HG02970 (cell line): ENCODE results near the gene WDR81.
"Not testable (repeated sequence)": the region's sequence is repeated elsewhere in the genome, so short reads cannot be mapped to it uniquely, and the experiment has no call there.

Experiments
- ATAC-seq: cut with Tn5 transposase; IDR thresholded peaks from one replicate; pipeline ENCODE4 v1.9.1; 2021; ENCODE audit warnings: mild to moderate bottlenecking, moderate library complexity, moderate number of reproducible peaks; ENCODE audit not compliant: unreplicated experiment, low FRiP score

Gene WDR81

DNA sequence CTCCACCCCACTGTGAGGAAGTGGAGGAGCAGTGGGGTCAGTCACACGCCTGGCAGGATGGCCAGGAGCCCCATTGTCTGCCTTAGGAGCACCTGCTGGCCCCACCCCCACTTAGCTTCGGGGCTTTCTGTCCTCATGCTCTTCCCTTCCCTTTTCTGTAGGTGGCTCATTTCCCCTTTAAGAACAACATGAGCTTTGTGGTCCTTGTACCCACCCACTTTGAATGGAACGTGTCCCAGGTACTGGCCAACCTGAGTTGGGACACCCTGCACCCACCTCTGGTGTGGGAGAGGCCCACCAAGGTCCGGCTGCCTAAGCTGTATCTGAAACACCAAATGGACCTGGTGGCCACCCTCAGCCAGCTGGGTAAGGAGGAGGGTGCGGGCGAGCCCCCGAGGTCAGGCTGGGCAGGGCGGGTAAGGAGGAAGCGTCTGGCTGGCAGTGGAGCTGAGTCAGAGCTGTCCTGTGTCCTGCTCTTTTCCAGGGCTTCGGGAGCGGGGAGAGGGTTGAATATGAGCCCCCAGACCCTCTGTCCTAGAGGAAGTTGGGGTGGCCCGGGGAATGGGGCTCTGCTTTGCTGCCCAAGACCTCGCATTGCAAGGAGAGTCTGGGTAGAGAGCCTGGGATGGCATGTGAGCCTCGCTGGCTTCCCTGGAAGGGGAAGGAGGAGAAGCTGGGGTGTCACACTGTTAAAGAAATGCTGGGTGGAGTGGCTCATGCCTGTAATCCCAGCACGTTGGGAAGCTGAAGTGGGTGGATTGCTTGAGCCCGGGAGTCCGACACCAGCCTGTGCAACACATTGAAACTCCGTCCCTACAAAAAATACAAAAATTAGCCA is 28.1 kb downstream of the WDR81 start:
- no peak for ATAC-seq

DNA sequence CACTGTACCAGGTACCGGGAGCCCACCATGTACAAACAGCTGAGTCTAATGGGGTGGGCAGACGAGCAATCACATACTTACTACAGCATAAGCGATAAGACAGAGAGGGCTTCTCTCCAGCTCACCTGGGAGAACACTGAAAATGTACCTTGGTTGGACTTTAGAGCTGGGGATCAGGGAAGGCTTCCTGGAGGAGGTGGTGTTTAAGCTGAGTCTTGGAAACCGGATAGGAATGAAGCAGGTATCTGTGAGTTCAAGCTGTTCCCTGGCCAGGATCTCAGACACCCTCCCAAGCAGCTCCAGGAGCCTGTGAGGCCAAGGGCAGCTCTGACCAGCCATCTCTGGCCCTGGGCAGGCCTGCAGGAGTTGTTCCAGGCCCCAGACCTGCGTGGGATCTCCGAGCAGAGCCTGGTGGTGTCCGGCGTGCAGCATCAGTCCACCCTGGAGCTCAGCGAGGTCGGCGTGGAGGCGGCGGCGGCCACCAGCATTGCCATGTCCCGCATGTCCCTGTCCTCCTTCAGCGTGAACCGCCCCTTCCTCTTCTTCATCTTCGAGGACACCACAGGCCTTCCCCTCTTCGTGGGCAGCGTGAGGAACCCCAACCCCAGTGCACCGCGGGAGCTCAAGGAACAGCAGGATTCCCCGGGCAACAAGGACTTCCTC is 29.4 kb downstream of the WDR81 start:
- ATAC-seq: no peak

DNA sequence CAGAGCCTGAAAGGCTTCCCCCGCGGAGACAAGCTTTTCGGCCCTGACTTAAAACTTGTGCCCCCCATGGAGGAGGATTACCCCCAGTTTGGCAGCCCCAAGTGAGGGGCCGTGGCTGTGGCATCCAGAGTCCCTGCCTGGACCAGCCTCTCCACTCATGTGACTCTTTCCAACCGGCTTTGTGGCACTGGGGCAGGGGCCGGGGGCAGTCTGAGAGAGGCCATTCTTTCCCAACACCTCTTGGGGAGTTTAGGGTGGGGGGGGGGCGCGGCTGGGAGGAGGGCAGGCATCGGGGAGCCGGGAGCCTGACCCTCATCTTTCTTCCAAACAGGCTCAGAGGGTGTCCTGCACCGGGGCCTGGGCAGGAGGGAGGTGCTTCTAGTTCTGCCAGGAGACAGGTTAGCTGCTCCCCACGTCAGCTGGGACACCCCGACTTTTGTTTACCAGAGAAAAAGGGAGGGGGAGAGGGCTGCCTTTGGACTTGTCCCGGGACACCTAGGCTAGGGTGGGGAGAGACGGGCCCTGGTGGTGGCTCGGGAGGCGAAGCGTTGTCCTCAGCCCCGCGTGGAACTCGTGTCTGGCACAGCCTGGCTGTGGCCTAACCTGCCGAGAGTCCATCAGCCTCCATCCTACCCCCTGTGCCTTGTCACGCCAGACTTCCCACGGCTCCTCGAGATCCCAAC is 30.1 kb downstream of the WDR81 start:
- ATAC-seq: no peak

- no peak for ATAC-seq
Observed at GRCh38 chr17:1755252-1755826, 30.8 kb downstream of the WDR81 start.

DNA sequence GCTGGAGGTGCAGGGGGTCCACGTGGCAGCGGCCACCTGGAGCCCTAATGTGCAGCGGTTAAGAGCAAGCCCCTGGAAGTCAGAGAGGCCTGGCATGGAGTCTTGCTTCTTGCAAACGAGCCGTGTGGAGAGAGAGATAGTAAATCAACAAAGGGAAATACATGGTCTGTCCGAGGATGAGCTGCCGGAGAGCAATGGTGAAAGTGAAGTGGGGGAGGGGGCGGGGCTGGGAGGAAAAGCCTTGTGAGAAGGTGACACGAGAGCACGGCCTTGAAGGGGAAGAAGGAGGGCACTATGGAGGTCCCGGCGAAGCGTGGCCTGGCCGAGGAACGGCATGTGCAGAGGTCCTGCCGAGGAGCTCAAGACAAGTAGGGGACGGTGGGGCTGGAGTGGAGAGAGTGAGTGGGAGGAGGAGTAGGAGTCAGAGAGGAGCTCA is 31.3 kb downstream of the WDR81 start:
- ATAC-seq: no peak

GRCh38 chr17:1758807-1759206 is 34.3 kb downstream of the WDR81 start:
- no peak for ATAC-seq

DNA sequence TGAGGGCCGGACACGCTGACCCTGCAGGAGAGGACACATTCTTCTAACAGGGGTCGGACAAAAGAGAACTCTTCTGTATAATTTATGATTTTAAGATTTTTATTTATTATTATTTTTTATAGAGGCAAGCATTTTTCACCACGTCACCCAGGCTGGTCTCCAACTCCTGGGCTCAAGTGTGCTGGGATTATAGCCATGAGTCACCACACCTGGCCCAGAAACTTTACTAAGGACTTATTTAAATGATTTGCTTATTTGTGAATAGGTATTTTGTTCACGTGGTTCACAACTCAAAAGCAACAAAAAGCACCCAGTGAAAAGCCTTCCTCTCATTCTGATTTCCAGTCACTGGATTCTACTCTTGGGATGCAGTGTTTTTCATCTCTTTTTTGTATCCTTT is 35.0 kb downstream of the WDR81 start:
- no peak for ATAC-seq

DNA sequence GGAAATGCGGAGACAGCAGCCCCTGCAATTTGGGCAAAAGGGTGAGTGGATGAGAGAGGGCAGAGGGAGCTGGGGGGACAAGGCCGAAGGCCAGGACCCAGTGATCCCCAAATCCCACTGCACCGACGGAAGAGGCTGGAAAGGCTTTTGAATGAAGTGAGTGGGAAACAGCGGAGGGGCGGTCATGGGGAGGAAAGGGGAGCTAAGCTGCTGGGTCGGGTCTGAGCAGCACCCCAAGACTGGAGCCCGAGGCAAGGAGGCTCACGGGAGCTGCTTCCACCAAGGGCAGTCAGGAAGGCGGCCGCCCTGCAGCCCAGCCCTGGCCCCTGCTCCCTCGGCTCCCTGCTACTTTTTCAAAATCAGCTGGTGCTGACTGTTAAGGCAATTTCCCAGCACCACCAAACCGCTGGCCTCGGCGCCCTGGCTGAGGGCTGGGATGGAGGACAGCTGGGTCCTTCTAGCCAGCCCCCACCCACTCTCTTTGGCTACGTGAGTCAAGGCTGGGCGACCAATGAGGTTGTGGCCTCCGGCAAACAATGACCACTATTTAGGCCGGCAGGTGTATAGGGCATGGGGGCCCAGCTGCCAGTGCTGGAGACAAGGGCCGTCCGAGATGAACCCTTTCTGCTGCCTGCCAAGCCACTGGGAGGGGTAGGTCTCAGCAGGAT is 37.9 kb downstream of the WDR81 start:
- ATAC-seq: no peak

DNA sequence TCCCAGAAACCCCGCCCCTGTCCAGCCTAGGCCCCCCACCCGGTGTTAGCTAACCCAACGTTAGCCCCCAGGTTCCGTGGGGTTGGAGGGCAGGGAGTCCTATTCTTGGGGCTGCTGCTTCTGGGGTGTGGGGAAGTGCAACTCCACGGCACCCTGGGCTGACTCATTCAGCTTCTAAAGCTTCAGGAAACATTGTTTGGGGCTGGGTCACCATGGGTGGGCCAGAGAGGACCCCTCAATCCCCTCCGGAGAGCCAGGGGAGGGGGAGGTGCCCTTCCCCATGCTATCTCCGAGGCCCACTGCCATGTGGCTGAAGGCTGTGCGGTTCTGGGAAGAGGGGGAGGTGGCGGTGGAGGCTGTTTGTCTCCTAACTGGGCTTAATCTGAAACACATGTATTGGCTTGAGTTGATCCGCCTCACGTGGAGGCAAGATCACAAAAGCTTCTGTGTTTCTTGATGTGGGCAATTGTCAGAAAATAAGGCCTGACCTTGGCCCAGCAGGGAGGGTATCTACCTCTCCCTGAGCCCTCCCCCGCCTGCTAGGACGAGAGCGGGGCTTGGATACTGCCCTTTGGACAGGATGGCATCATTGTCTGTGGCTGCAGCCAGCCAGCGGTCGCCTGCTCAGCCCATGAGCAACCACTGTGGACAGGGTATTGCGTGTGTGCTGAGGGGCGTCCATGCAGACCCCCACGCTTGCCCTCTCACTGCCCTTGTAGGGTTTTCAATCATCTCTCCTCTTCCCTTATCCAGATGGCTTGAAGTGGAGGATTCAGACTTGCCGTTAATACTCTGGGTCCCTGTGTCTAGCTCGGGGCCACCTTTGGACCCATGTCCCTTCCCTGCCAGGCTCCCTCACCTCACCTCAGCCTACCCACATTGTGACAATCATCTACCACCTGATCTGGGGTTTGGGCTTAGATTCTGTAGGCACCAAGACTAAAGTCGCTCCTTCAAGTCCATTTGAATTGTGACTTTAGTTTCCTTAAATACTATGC is 38.7 kb downstream of the WDR81 start:
- ATAC-seq: no peak

DNA sequence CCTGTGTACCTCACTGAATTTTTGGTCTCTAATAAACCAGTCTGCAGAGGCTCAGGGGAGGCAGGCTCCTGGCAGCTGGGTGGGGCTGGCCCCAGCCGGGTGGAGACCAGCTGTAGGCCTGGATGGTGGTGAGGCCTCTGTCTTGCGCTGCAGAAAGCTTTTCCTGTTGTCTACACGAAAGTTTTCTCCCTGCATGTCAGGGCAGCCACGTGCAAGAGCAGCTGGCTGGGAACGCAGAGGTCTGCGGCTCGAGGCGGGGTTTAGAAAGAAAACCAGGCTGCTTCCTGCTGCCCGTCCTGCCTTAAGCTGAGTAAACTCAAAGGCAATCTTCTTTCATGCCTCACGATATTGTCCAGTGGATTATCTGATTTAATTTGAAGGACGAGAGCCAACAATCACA is 39.8 kb downstream of the WDR81 start:
- ATAC-seq: no peak

GRCh38 chr17:1764705-1765104 is 40.2 kb downstream of the WDR81 start:
- ATAC-seq: not testable (repeated sequence)

- ATAC-seq: no peak
Observed at GRCh38 chr17:1765576-1765975, 41.1 kb downstream of the WDR81 start.

DNA sequence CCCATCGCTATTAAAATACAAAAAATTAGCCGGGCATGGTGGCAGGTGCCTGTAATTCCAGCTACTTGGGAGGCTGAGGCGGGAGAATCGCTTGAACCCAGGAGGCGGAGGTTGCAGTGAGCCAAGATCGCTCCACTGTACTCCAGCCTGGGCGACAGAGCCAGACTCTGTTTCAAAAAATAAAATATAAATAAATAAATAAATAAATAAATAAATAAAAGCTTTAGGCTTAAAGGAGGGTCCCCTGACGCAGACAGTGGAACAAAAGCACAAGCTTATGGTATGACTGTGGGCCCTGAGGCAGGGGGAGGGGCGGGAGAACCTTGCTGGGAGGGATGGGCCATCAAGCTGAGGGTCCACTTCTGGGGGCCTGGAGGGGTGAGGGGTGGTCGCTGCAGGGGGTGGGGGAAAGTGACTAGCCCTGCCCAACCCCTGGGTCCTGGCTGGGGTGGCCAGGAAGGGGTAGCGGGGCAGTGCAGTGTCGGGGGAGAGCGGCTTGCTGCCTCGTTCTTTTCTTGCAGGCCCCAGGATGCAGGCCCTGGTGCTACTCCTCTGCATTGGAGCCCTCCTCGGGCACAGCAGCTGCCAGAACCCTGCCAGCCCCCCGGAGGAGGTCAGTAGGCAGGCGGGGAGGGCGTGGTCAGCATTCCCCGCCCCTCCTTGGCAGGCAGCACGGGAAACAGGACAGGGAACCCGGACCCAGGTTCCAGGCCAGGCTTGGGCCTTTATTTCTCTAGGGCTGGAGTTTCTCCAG is 42.1 kb downstream of the WDR81 start:
- no peak for ATAC-seq

DNA sequence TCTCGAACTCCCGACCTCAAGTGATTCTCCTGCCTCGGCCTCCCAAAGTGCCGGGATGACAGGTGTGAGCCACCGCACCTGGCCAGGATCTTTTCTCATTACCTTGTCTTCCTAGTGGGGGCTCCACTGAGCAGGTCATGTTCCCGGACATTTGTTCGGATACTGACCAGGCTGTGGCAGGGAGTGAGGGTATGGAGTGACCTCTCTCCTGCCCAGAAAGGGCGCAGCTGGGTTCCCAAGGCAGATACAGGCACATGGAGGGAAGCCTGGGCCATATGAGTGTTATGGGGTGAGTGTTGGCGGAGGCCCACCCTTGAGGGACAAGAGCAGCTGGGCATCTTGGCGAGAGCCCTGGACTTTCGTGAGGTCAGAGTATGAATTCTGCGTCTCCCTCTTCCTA is 42.9 kb downstream of the WDR81 start:
- ATAC-seq: no peak

- ATAC-seq: no peak
Observed at GRCh38 chr17:1769822-1770477, 45.4 kb downstream of the WDR81 start.

GRCh38 chr17:1773000-1773695 is 48.6 kb downstream of the WDR81 start:
- ATAC-seq: not testable (repeated sequence)

DNA sequence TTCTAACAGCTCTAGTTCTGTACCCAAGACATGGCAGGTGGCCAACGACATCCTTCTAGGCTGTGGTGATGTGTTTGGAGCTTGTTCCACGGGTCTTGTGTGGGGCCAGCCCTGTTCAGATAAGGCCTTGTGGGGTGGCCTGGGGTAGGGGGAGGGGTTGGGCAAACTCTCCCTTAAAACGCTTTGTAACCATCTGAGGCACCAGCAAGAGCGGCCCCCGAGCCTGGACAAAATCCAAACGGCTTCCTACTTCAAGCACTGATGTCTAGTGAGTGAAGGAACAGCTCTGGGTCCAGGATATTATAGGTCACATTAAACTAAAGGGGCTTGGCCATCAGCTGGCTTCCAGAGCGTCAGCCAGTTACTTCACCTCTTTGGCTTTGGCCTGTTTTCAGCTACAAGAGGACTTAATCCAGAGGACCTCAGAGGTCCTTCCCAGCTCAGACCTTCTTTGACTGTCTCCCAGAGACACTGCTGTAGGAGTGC is 49.2 kb downstream of the WDR81 start:
- no peak for ATAC-seq
